ENCODE data around the gene FOXB1.

DNA sequence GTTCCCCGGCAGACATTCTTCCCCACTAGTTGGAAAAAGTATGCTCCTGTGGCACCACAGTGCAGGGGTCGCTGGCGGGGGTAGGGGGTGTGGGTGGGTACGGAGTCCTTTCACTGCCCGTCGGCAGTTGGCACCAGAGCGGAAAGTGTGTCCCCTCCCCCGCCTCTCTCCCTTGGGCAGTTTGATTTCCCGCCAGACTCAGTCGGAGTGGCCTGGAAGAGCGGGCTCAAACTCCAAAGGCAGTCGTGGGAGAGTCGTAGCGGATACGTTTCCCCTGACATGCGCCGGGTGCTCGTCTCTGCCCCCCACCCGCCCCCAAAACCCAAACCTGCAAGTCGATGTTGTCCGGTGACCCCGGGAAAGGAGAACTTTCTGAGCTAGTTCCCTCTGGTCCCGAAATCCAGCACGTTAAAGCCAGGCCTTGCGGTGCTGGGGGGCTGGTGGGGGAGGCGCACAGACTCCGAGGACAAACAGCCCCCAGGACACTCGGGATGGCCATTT lies 4.4 kb upstream of the FOXB1 start:
- TF ChIP-seq, protein P1, sequence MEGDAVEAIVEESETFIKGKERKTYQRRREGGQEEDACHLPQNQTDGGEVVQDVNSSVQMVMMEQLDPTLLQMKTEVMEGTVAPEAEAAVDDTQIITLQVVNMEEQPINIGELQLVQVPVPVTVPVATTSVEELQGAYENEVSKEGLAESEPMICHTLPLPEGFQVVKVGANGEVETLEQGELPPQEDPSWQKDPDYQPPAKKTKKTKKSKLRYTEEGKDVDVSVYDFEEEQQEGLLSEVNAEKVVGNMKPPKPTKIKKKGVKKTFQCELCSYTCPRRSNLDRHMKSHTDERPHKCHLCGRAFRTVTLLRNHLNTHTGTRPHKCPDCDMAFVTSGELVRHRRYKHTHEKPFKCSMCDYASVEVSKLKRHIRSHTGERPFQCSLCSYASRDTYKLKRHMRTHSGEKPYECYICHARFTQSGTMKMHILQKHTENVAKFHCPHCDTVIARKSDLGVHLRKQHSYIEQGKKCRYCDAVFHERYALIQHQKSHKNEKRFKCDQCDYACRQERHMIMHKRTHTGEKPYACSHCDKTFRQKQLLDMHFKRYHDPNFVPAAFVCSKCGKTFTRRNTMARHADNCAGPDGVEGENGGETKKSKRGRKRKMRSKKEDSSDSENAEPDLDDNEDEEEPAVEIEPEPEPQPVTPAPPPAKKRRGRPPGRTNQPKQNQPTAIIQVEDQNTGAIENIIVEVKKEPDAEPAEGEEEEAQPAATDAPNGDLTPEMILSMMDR (IDR thresholded peaks at IDR 0.05; ENCODE audit: insufficient read depth, low read length): no peak
- no peak for TF ChIP-seq POLR2AphosphoS5 (IDR thresholded peaks at IDR 0.05; ENCODE audit: low read depth)
